H1 (cell line): Measurements from ENCODE around the gene ALDH3A1. TPM values are rescaled to one million over a fixed set of nuclear protein-coding genes. Genes with fewer than 3 reads are reported as not detected.
A peak's percentile ranks its signal among the peaks of the same experiment; 100 is the strongest.

Experiments used
- CTCF ChIA-PET: fragments of 300-600 bp; sonication (Branson Sonifier 250); formaldehyde crosslinking; loops from one replicate; lab custom pipeline; 2021; ENCODE audit not compliant: partially characterized antibody; lab: Charles Lee
- POLR2A ChIA-PET: fragments of 300-600 bp; sonication (Branson Sonifier 250); formaldehyde crosslinking; loops from one replicate; lab custom pipeline; 2021; ENCODE audit warnings: inconsistent platforms; ENCODE audit not compliant: partially characterized antibody; lab: Charles Lee
- DNase-seq, 2 experiments: peaks; one replicate each; pipeline versions ENCODE4 v3.0.0 to v3.0.0-alpha.2; 2010 to 2022; ENCODE audit warnings: low spot score in 2 of 2, low read depth in 1 of 2, mixed read lengths in 1 of 2
- FAIRE-seq: peaks from 2 replicates; lab custom pipeline; 2011; peaks lifted over from hg19 to GRCh38; lab: Jason Lieb, UNC
- H2AFZ ChIP-seq: 2 replicates; pipeline ENCODE4 v1.8.1; 2012; ENCODE audit warnings: low read length, inconsistent platforms
- H2AK5ac ChIP-seq: 2 replicates; pipeline ENCODE4 v1.6.1; 2013; ENCODE audit warnings: low read depth, low read length
- H2BK120ac ChIP-seq: replicated peaks from 2 replicates; pipeline ENCODE3; 2013; ENCODE audit warnings: low read depth, low read length, inconsistent platforms
- H2BK12ac ChIP-seq: 2 replicates; pipeline ENCODE4 v1.6.1; 2013; ENCODE audit warnings: low read depth, low read length
- H2BK15ac ChIP-seq: 2 replicates; pipeline ENCODE4 v1.6.1; 2013; ENCODE audit warnings: low read length
- H2BK20ac ChIP-seq: 2 replicates; pipeline ENCODE4 v1.6.1; 2013; ENCODE audit warnings: low read length
- H2BK5ac ChIP-seq: 2 replicates; pipeline ENCODE4 v1.6.1; 2013; ENCODE audit warnings: low read depth, low read length
- H3K14ac ChIP-seq: 2 replicates; pipeline ENCODE4 v1.6.1; 2013; ENCODE audit warnings: inconsistent platforms; ENCODE audit not compliant: insufficient read length
- H3K18ac ChIP-seq: 2 replicates; pipeline ENCODE4 v1.6.1; 2013; ENCODE audit warnings: low read length; ENCODE audit errors: extremely low read depth
- H3K23ac ChIP-seq: 2 replicates; pipeline ENCODE4 v1.6.1; 2013; ENCODE audit warnings: inconsistent platforms; ENCODE audit not compliant: insufficient read length
- H3K23me2 ChIP-seq: 2 replicates; pipeline ENCODE4 v1.6.1; 2013; ENCODE audit warnings: low read depth, low read length
- H3K27ac ChIP-seq: 2 replicates; pipeline ENCODE4 v1.6.1; 2011; ENCODE audit warnings: low read depth, low read length, inconsistent platforms
- H3K27me3 ChIP-seq, 4 experiments: replicated peaks in 1 of 4; 1 replicate in 1 of 4; 2 replicates in 3 of 4; pipeline versions ENCODE4 v1.6.1 to v1.8.1; 2011 to 2013; ENCODE audit warnings: low read length in 3 of 4, mild to moderate bottlenecking in 3 of 4, inconsistent platforms in 2 of 4, mixed read lengths in 2 of 4, moderate library complexity in 1 of 4; ENCODE audit not compliant: control insufficient read depth in 3 of 4, insufficient read depth in 3 of 4; ENCODE audit errors: extremely low read depth in 1 of 4
- H3K36me3 ChIP-seq, 4 experiments: 2 replicates each; pipeline versions ENCODE4 v1.6.1 to v1.8.1; 2011 to 2013; ENCODE audit warnings: mild to moderate bottlenecking in 4 of 4, low read length in 3 of 4, moderate library complexity in 2 of 4, control low read depth in 1 of 4, inconsistent platforms in 1 of 4; ENCODE audit not compliant: insufficient read depth in 4 of 4, control insufficient read depth in 2 of 4
- H3K4ac ChIP-seq: replicated peaks from 2 replicates; pipeline ENCODE3; 2013; ENCODE audit warnings: low read length, low read depth, mixed read lengths, inconsistent platforms; ENCODE audit not compliant: insufficient read length
- H3K4me1 ChIP-seq, 4 experiments: replicated peaks in 1 of 4; 1 replicate in 1 of 4; 2 replicates in 3 of 4; pipeline versions ENCODE4 v1.6.1 to v1.8.1; 2011 to 2013; ENCODE audit warnings: low read length in 3 of 4, inconsistent platforms in 2 of 4, mixed read lengths in 1 of 4; ENCODE audit not compliant: insufficient read depth in 4 of 4, control insufficient read depth in 3 of 4
- H3K4me2 ChIP-seq, 2 experiments: 2 replicates each; pipeline versions ENCODE4 v1.6.1 to v1.8.1; 2011 to 2013; ENCODE audit warnings: low read depth in 2 of 2, low read length in 2 of 2, control low read depth in 1 of 2, inconsistent platforms in 1 of 2, mild to moderate bottlenecking in 1 of 2; ENCODE audit not compliant: insufficient read depth in 1 of 2
- H3K4me3 ChIP-seq, 4 experiments: fragments of 200-600, 300-600 bp in 1 of 4; sonication (generic), shearing (Covaris generic), sonication (Bioruptor Twin) in 1 of 4; 2 replicates each; pipeline versions ENCODE4 v1.5.1 to v1.8.1; 2011 to 2016; ENCODE audit warnings: low read length in 4 of 4, low read depth in 3 of 4, control low read depth in 2 of 4, inconsistent platforms in 2 of 4, mild to moderate bottlenecking in 2 of 4, mixed read lengths in 1 of 4, moderate library complexity in 1 of 4; ENCODE audit not compliant: insufficient read depth in 2 of 4; ENCODE audit errors: extremely low read depth in 1 of 4
- H3K56ac ChIP-seq: replicated peaks from 2 replicates; pipeline ENCODE3; 2013; ENCODE audit warnings: low read depth, mild to moderate bottlenecking, mixed read lengths, low read length, inconsistent platforms; ENCODE audit not compliant: insufficient read length
- H3K79me1 ChIP-seq: 2 replicates; pipeline ENCODE4 v1.6.1; 2013; ENCODE audit warnings: low read depth, low read length, control low read depth
- H3K79me2 ChIP-seq, 2 experiments: 2 replicates each; pipeline versions ENCODE4 v1.6.1 to v1.8.1; 2012 to 2013; ENCODE audit warnings: low read length in 2 of 2, mild to moderate bottlenecking in 2 of 2, inconsistent platforms in 1 of 2; ENCODE audit not compliant: insufficient read depth in 2 of 2, control insufficient read depth in 1 of 2
- H3K9ac ChIP-seq, 4 experiments: replicated peaks in 1 of 4; 1 replicate in 1 of 4; 2 replicates in 3 of 4; pipeline versions ENCODE4 v1.6.1 to v1.8.1; 2011 to 2013; ENCODE audit warnings: low read depth in 3 of 4, low read length in 3 of 4, control low read depth in 2 of 4, mild to moderate bottlenecking in 2 of 4, moderate library complexity in 2 of 4, inconsistent platforms in 1 of 4; ENCODE audit errors: extremely low read depth in 1 of 4
- H3K9me3 ChIP-seq, 2 experiments: 2 replicates each; pipeline versions ENCODE4 v1.6.1 to v1.8.1; 2012 to 2013; ENCODE audit warnings: mild to moderate bottlenecking in 2 of 2, moderate library complexity in 2 of 2, control low read depth in 1 of 2, inconsistent platforms in 1 of 2, low read depth in 1 of 2, low read length in 1 of 2, mixed read lengths in 1 of 2; ENCODE audit not compliant: insufficient read depth in 2 of 2
- H4K20me1 ChIP-seq, 2 experiments: replicated peaks in 1 of 2; 2 replicates each; pipeline versions ENCODE3 to v1.8.1; 2011 to 2013; ENCODE audit warnings: inconsistent platforms in 2 of 2, low read length in 2 of 2, mild to moderate bottlenecking in 1 of 2; ENCODE audit not compliant: insufficient read depth in 2 of 2, control insufficient read depth in 1 of 2
- H4K5ac ChIP-seq: 2 replicates; pipeline ENCODE4 v1.6.1; 2013; ENCODE audit warnings: low read length, low read depth, mixed read lengths, inconsistent platforms; ENCODE audit not compliant: insufficient read length
- H4K8ac ChIP-seq: 2 replicates; pipeline ENCODE4 v1.8.0; 2013; ENCODE audit warnings: mild to moderate bottlenecking, moderate library complexity, low read length, inconsistent platforms; ENCODE audit not compliant: insufficient read depth; ENCODE audit errors: extremely low read depth
- H4K91ac ChIP-seq: replicated peaks from 2 replicates; pipeline ENCODE3; 2013; ENCODE audit warnings: low read length, mixed read lengths, inconsistent platforms; ENCODE audit not compliant: insufficient read length
- GABPA ChIP-seq: IDR thresholded peaks from 2 replicates; pipeline ENCODE4 v1.6.1; 2011; ENCODE audit warnings: mild to moderate bottlenecking, low read length, moderate library complexity, borderline replicate concordance; ENCODE audit not compliant: insufficient read depth
- RXRA ChIP-seq: IDR thresholded peaks from 2 replicates; pipeline ENCODE4 v1.6.1; 2011; ENCODE audit warnings: low read depth, mild to moderate bottlenecking, low read length, moderate library complexity; ENCODE audit not compliant: insufficient read depth
- WGBS, 2 experiments: shearing (Covaris generic) in 1 of 2; methylation state at CpG; one replicate each; pipeline versions ENCODE4 v1.1.6 to v1.1.7; 2013 to 2015; ENCODE audit warnings: low lambda C conversion rate in 2 of 2, mixed read lengths in 2 of 2, inconsistent platforms in 1 of 2, low coverage in 1 of 2, missing lambda C conversion rate in 1 of 2; ENCODE audit not compliant: insufficient replicate concordance in 2 of 2, insufficient coverage in 1 of 2, insufficient read length in 1 of 2; ENCODE audit errors: extremely low coverage in 1 of 2, missing lambda C conversion rate in 1 of 2; 5-methylcytosine and 5-hydroxymethylcytosine counted together
- polyA plus RNA-seq, 7 experiments: library from polyadenylated mRNA; depleted of rRNA in 3 of 7; stranded (reverse) in 5 of 7; unstranded in 2 of 7; fragments of >200 nt in 5 of 7; fragments of 200-250 nt in 2 of 7; gene quantifications; 1 replicate in 5 of 7; 2 replicates in 1 of 7; 4 replicates in 1 of 7; pipeline versions ENCODE4 v1.2.1 to v1.2.3, GENCODE V29; 2011 to 2013; ENCODE audit warnings: missing spikeins in 2 of 7, mixed read lengths in 2 of 7
- total RNA-seq: library from RNA; stranded (reverse); fragmentation: NEBNext Ultra II Directional; extraction: Animal tissue kit (Norgen Biotek cat#: 25700); gene quantifications from 2 replicates; pipeline ENCODE4 v1.2.1, GENCODE V29; 2021
- TF ChIP-seq, protein P1 (sequence below): IDR thresholded peaks from 2 replicates; pipeline ENCODE4 v1.6.1; 2012; ENCODE audit warnings: inconsistent platforms

Gene ALDH3A1
- total and polyA plus RNA-seq, 2 of the 8 experiments (the other 6 are each of a cell fraction or from before 2014, with no cell fraction given): 0.37 to 1.4 TPM

DNA sequence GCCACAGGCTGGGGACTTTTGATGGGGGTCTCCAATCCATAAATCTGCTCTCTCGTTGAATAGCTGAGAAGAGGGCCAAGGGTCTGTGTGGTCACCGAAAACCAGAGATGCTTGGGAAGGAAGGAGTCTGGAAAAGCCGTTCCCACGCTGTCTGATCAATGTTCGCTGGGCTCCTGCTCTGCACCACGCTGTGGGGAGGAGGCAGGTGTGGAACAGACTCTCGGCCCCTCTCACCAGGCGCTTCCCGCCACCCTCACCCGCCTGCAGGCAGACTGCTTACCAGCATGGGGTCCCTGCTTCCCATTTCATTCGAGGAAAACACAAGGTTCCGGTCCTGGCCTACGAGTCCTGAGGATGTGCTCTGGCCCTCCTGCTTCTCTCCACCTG is 702 bp upstream of the ALDH3A1 start:
- H4K91ac ChIP-seq: no peak overlapping the region
- H2AFZ ChIP-seq: peak overlapping the region; percentile 5; the same call in 1 of the 2 replicates
- peaks cover 0 to 6% (median 1%) of the 10 kb centered on the region in 4 experiments; a peak in 4 of 7 replicates for H3K27me3 ChIP-seq
- H2BK20ac ChIP-seq: no peak overlapping the region
- H2AK5ac ChIP-seq: no peak overlapping the region
- no peak overlapping the region for H3K14ac ChIP-seq
- no peak for DNase-seq
- no peak overlapping the region for H4K5ac ChIP-seq
- H3K9ac ChIP-seq: no peak overlapping the region
- H2BK120ac ChIP-seq: no peak overlapping the region
- H3K18ac ChIP-seq: no peak overlapping the region
- ChIA-PET CTCF (interaction anchor here (0.8 to 3.3 kb wide), 5 partner anchors 11 to 211 kb away, joined by 3 to 14 read pairs (median 8); no protein-coding TSS in a partner anchor), POLR2A (no interaction called here)
- H3K9me3 ChIP-seq: no peaks in the 10 kb centered on the region
- H3K23ac ChIP-seq: no peak overlapping the region
- H3K27ac ChIP-seq: no peak overlapping the region
- H3K79me1 ChIP-seq: no peaks in the 10 kb centered on the region
- no peak overlapping the region for H3K4me2 ChIP-seq
- H3K4me3 ChIP-seq: no peak overlapping the region
- no peaks in the 10 kb centered on the region for H3K36me3 ChIP-seq
- no peak overlapping the region for H2BK12ac ChIP-seq
- no peak for FAIRE-seq
- no peaks in the 10 kb centered on the region for H4K20me1 ChIP-seq
- no peak overlapping the region for H3K56ac ChIP-seq
- no peak overlapping the region for H2BK5ac ChIP-seq
- no peak overlapping the region for H2BK15ac ChIP-seq
- no peak for TF ChIP-seq GABPA
- TF ChIP-seq, protein P1, sequence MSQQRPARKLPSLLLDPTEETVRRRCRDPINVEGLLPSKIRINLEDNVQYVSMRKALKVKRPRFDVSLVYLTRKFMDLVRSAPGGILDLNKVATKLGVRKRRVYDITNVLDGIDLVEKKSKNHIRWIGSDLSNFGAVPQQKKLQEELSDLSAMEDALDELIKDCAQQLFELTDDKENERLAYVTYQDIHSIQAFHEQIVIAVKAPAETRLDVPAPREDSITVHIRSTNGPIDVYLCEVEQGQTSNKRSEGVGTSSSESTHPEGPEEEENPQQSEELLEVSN: peak; percentile 24; the same call in 1 of the 2 replicates
- TF ChIP-seq RXRA: no peak
- peaks cover 4% of the 10 kb centered on the region; the same call in 1 of the 2 replicates for H3K23me2 ChIP-seq
- no peak overlapping the region for H4K8ac ChIP-seq
- H3K4me1 ChIP-seq: peaks cover 0 to 9% (median 5%) of the 10 kb centered on the region in 4 experiments; a peak in 5 of 7 replicates
- WGBS, 2 experiments: 82% methylated on average over 11 of the region's 13 CpGs; no CpG with 5 or more reads in 1 of the 2 experiments
- H3K4ac ChIP-seq: no peak overlapping the region
- H3K79me2 ChIP-seq: no peaks in the 10 kb centered on the region
